ENCODE measurements around the gene MRPL36.

Gene MRPL36

DNA sequence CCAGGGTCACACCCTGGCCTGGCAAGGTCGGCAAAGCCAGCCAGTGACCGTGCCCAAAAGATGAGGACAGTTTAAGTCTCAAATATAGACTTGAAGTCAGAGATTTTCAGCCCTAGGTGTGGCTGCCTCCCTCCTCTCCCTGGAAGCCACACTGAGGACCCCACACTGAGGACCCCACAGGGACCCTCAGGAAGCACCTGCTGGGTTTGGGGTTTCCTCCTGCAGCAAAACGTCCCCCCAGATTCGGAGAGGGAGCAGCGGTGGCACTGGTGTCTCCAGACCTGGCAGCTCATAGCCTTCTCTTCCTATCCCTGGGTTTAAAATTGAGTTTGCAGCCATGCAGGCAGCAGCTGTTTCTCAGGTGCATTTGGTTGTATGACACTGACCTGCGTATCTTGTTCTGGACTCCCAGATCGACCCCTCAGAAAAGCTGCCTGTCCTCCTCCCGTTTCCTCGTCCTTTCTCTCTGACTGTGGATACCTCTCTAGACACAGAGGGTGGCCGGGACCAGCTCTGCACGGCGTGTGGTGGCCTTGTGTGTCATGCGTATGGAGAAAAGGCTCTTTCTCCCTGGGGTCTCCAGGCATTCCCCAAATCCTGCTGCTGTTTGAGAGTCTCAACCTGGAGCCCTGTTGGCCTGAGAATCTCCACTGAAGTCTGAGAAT, 36.6 kb downstream of the MRPL36 start:
- FAIRE-seq = no peak

DNA sequence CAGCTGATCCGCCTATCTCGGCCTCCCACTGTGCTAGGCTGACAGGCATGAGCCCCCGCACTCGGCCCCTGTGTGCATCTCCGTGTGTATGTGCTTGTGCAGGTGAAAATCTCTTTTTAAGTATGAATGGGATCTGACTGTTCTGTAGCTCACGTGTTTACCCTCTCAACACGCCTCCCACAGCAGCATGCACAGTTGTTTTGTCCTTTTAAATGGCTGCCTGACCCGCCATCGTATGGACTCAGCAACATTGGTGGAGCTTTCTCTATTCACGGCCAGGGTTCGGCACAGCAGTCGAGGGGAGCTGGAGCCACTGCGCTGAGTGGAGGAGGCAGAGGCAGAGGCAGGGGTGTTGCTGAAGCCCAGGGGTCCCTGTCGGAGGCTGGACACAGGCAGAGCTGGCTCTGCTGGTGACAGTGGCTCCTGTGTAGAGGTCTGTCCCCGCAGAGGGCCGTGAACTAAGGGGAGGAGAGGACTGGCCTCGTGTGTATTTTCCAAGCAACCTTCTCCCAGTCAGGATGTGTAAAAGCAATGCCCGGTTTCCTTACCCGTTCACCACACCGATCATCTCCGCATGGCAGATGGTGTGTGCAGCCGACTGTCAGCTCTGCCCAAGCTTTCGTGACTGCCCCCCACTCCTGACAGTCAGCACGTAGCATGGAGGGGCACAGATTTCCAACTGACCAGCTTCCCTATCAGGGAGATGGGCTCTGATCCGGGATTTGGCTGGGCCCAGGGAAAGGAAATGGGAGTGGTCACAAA, 37.3 kb downstream of the MRPL36 start:
- FAIRE-seq = no peak

DNA sequence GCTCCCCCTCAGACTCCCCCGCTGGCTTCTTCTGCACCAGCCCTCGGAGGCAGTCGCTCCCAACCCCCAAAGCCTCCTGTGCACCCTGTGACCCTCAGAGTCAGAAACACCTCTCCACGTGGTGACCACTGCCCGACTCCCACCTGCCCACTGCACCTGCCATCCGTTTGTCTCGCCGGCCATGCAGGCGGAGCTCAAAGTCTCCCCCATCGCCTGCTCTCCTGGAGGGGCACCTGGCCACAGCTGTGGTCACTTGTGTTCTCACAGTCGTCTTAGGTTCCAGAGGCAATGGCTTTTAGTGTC, 38.2 kb downstream of the MRPL36 start:
- FAIRE-seq = no peak

GRCh38 chr5:1760656-1761452, 38.8 kb downstream of the MRPL36 start:
- FAIRE-seq = no peak

DNA sequence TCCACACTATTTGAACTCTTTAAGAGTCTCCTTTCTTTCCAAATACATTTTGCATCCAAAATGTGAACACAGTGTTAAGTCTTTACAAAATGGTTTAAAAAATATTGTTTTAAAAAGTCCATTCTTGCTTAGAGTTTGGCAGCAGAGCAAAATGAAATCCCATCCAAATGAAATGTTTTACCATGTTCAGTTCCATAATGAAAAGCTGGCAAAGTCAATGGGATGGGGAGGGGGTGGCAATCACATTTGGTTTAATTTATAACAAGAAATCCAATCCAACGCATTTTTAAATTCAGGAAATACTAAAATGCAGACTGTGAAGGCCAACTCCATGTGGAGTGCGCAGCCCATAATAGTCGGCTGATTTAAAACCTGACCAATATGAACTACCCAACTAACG, 39.4 kb downstream of the MRPL36 start:
- FAIRE-seq = no peak

- no peak for FAIRE-seq
Observed at GRCh38 chr5:1759378-1759970, 40.2 kb downstream of the MRPL36 start.

DNA sequence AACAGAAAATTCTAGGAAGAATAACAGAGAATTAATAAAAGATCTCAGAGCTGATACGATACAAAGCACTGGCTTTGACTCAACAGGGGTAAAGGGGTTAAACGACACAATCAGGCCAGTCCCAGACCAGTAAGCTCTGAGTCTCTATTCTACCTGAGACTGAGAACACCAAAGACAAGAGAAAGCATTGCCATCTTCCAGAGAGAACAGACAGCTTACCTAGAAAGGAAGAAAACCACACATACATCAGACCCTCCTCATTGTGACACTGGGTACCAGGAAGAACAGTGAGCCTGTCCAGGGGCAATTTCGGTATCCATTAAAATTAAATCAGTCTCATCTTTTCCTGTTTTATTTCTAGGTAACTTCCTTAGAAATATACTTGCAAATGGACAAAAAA, 41.1 kb downstream of the MRPL36 start:
- FAIRE-seq = no peak

DNA sequence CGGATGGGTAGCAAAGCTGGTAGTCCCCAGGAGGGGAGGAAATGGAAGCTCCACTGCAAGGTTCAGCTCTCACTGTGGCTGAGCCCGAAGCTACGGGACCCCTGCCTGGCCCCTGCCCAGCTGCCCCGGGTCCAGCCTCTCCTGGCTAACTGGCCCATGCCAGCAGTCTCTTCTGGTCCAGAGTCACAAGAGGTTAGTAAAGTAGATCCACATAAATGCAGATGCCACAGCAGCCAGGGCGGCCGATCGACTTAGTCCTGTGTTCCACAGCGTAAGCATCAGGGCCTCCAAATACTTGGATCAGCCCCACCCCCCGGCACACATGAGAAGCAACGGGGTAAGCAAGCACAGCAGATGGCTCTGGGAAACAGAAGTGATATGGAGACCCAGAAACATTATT, 42.1 kb downstream of the MRPL36 start:
- no peak for FAIRE-seq

DNA sequence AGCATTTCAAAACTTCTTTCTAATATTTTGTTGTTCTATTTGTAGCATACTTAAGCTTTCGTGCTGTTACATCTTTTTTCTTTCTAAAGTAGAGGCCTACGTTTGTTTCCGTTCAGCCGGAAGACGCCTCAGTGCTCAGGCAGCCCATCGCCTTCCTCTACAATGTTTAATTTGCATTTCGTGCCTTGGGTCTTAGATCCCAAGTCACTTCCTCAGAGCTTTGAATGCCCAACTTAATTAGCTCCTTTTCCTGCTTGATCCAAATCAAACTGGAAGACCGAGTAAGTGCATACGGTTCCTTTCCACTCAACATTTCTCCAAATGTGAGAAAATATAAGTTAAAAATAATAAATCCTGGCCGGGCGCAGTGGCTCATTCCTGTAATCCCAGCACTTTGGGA, 43.2 kb downstream of the MRPL36 start:
- no peak for FAIRE-seq

DNA sequence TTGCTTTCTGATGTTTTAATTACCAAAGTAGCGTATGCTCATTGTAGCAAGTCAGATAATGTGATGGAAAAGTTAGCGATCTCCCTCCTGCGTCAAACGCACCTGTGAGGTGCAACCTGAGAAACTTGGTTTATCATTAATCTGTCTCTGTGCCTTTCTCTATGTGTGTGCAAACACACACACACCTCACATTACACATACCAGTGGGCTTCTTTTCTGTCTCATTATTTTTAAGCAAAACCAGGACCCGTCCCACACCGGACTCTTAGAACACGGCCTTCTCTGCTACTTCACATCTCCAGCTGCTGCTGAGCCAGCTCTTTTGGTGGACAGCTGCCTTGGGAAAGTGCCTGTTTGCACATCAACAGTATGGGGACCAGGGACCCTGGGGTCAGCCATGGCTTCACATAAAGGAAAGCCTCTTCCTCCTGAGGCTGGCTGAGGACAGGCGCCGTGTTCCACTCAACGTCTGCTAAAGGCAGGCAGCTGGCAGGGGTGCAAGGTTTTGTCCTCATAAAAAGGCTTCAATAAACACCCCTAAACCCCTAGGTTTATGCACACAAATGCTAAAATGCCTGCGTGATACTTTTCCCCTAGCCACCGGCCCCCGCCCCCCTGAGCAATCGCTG, 44.2 kb downstream of the MRPL36 start:
- FAIRE-seq = no peak

DNA sequence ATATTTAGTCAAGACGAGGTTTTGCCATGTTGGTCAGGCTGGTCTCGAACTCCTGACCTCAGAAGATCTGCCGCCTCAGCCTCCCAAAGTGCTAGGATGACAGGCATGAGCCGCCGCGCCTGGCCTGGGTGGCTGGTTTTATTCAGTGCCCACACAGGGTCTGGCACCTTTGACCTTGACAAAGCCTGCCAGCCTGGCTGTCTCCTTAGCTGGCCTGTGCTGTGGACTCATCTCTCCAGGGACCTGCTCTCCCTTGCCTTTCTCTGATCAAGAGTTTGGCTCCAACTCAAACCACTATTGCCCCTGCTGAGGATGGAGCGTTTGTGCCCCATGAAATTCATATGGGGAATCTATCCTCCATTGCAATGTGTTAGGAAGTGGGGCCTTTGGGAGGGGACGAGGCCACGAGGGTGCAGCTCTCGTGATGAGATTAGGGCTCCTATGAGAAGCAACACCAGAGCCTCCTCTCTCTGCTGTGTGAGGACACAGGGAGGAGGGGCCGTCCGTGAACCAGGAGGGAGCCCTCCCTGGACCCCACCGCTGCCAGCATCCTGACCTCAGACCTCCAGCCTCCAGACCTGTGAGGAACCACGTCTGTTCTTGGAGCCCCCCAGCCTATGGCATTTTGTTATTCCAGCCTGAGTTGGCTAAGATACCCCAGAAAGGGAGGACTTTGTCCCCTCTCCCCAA, 45.0 kb downstream of the MRPL36 start:
- no peak for FAIRE-seq

DNA sequence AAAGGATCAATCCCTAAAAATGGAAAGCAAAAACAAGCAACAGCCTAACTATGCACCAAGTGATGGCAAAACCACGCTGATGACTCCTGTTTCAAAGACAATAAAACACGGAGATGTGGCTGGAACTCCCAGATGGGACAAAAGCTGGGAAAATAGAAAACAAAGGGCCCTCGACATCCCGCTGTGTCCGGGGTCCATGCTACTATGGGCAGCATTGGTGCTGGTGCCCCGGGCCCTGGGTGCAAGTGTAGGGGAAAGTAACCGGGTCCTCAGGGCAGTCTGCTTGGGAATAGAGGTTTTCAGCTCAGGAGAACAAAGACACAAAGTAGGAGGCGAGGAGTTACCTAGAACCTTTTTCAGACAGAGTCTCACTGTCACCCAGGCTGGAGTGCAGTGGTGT, 46.1 kb downstream of the MRPL36 start:
- no peak for FAIRE-seq

DNA sequence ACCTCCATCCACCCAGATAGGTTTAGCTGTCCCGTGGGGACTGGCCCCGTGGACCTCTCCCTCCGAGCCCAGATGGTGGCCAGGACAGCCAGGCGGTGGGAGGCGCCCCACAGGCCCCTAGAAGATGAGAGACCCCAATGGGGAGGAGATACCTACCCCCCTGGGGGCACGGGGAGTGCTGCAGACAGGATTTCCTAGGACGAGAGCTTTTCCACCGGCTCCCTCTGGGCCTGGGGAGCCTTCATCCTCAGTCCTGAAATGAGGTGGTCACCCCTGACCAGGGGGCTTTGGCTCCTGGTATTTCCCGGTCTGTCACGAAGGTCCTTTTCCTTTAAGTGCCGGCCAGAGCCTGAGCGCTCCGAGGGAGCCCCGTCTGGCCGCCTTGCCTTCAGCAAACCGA, 46.8 kb downstream of the MRPL36 start:
- FAIRE-seq = no peak

DNA sequence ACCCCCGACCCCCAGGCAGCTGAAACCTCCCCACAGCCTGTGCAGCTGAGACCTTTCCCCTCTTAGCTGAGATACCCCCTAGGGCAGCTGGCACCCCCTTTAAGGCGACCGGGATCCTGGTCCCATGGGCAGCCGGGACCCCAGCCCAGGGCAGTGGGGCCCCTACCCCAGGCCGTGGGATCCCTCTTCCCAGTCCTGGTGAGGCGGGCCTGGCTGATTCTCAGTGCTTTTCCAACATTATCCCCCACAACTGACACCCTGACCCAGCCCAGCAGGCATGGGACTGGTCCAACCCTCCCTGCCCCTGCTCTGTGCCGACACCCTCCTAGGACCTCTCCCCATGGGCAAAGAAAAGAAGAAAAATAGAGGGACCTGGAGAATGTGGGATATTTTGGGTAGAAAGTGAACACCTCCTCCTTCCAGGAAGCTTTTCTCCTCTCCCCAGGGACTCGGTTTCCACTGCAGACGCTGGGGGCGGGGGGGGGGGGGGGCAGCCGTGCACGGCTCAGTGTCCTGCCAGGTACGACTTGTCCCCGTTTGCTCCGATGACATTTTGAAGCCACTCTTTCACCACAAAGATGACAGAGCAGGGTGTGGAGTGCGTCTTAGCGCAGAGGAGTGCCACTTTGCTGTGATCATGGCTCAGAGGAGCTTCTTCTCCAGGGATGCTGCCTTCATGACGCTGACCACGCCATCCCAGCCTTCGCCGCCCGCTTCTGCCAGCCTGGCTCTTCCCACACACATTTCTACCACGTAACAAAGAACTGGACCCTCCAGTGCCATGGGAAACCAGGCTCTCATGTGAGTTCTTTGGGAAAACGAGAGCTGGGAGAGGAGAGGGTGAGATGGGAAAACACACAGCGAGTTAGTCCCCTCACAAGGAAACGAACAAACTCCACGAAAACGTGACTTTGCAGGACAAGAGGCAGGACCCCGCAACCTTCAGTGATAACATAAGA, 47.5 kb downstream of the MRPL36 start:
- FAIRE-seq = no peak

GRCh38 chr5:1751026-1751863, 48.4 kb downstream of the MRPL36 start:
- FAIRE-seq = no peak

- no peak for FAIRE-seq
Observed at GRCh38 chr5:1750469-1750868, 49.2 kb downstream of the MRPL36 start.

DNA sequence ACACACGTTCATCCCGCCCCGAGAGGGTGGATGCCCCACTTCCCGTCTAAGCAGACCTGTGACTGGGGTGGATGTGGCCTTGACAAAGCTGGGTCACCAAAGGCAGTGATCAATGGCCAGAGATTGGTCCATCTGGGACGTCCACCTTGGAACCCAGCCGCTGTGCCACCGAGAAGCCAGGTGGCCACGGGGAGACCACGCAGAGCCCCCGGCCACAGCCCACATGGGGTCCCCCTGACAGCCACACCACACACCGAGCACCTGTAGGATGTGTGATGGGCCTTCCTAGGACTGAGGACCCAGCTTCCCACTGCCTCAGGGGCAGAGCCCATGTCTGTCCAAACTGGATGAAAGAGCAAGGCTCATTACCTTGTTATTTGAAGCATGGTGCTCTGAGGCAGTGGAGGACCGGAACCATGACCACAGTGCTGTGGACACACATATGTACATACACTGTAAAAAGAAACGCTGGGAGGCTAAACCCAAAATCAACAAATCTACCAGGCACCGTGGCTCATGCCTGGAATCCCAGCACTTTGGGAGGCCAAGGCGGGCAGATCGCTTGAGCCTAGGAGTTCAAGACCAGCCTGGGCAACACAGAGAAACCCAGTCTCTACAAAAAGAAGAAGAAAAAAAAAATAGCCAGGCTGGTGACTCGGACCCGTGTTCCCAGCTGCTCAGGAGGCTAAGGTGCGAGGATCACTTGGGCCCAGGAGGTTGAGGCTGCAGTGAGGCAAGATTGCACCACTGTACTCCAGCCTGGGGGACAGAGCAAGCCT, 50.1 kb downstream of the MRPL36 start:
- no peak for FAIRE-seq

DNA sequence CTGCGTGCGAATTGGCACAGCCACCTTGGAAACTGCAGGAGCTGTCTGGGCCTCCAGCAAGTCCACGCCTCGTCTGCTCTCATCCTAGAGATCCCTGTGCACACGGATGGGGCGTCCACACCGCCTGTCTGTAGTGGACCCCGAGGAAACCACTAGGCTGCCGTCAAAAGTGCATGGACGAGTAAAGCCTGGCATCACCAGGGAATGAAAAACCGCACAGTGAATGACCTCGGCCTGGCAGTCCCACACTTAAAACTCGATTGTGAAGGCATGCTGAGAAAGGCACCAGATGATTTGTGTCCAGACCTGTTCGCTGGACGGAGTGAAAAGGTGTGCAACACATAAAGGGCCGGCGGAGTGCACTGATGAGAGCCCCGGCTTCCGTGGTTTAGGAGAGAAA, 50.8 kb downstream of the MRPL36 start:
- FAIRE-seq = no peak
